GM12873 (cell line): ENCODE data around the gene PROSER2.

ENCODE experiments used
- TF ChIP-seq, protein P1 (sequence below): IDR thresholded peaks from 2 replicates; pipeline ENCODE4 v1.5.1; 2012; ENCODE audit warnings: low read depth, mild to moderate bottlenecking, moderate library complexity, low read length, control low read depth; ENCODE audit not compliant: insufficient read depth; ENCODE audit errors: missing control alignments

The PROSER2 gene

GRCh38 chr10:11822026-11822756 lies 965 bp upstream of the PROSER2 start:
- TF ChIP-seq, protein P1, sequence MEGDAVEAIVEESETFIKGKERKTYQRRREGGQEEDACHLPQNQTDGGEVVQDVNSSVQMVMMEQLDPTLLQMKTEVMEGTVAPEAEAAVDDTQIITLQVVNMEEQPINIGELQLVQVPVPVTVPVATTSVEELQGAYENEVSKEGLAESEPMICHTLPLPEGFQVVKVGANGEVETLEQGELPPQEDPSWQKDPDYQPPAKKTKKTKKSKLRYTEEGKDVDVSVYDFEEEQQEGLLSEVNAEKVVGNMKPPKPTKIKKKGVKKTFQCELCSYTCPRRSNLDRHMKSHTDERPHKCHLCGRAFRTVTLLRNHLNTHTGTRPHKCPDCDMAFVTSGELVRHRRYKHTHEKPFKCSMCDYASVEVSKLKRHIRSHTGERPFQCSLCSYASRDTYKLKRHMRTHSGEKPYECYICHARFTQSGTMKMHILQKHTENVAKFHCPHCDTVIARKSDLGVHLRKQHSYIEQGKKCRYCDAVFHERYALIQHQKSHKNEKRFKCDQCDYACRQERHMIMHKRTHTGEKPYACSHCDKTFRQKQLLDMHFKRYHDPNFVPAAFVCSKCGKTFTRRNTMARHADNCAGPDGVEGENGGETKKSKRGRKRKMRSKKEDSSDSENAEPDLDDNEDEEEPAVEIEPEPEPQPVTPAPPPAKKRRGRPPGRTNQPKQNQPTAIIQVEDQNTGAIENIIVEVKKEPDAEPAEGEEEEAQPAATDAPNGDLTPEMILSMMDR: no peak

- TF ChIP-seq, protein P1: no peak
Measured at GRCh38 chr10:11822809-11823121, 391 bp upstream of the PROSER2 start.

DNA sequence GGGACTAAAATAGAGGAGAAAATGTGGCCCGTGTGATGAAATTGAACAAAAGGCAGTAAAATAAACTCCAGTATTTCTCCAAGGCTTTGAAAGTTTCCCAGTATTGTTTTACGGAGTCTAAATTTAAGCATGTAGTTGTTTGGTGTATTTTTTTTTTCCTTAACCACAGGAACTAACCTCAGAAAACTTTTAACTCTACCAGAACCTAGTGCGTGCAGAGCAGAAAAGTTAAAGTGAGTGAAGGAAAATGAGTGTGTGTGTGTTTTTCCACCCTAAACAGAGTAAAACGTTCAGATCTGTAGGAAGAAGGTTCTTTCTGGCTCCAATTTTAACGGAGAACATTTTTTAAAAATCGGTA lies 812 bp downstream of the PROSER2 start:
- TF ChIP-seq, protein P1: no peak

DNA sequence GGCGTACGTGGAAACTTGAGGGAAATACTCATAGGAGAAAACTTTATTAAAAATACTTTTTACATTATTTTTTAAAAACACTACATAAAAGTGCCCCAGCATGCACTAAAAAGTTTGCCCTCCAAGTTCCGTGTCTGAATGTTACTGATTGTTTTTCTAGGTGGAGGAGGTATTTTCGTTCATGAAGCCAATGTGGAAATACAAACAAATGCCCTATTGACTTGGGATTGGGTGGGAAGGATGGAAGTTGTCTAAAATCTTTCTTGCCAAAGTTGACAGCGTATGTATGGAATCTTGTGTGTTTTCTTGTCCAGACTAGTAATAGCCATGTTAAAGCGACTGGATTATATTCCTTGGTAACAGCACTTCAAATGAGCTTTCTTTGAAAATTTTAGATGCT lies 1.2 kb downstream of the PROSER2 start:
- TF ChIP-seq, protein P1: no peak

DNA sequence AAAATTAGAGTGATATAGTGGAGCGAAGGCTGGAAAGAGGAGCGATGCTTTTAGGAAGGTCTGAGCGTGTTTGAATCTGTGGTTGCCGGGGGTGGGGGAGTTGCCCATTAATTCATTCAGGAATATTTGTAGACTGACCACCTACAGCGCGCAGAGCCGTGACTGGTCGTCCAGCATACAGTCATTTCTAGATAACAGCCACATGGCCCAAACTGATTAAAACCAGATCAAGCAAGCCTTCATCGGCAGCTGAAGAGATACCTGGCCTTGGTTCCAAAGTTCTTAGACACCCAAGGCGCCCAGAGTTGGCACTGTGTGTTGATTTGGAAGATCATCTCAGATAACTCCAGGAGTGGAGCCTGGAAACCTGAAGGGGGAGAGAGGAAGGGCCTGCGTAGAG lies 1.7 kb downstream of the PROSER2 start:
- TF ChIP-seq, protein P1: no peak

- TF ChIP-seq, protein P1: no peak
Measured at GRCh38 chr10:11825796-11826414, 2.7 kb downstream of the PROSER2 start.

DNA sequence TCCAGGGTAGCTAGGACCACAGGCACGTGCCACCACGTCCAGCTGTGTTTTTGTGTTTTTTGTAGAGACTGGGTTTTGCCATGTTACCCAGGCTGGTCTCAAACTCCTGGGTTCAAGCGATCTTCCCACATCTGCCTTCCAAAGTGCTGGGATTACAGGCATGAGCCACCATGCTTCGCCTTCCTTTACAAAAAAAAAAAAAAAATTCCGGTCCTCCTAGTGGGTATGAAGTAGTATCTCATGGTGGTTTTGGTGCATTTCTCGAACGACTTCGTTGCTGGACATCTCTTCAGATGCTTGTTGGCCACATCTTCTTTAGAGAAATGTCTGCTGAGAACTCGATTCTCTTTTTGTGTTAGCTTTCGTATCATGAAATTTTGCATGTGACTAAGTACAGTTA lies 3.9 kb downstream of the PROSER2 start:
- TF ChIP-seq, protein P1: no peak
